H9 (cell line): ENCODE measurements around the gene R3HDM4. TPM values are rescaled to one million over a fixed set of nuclear protein-coding genes. Genes with fewer than 3 reads are reported as not detected.

Experiments
- DNase-seq: peaks from one replicate; pipeline ENCODE4 v3.0.0-alpha.2; 2017
- H2AFZ ChIP-seq: one replicate; pipeline ENCODE4 v1.6.1; 2013; ENCODE audit warnings: mild to moderate bottlenecking, low read length, control low read depth, moderate library complexity
- H2AK5ac ChIP-seq: 2 replicates; pipeline ENCODE4 v1.6.1; 2013; ENCODE audit warnings: low read length, control low read depth, mixed read lengths; ENCODE audit not compliant: insufficient read length
- H2BK120ac ChIP-seq: one replicate; pipeline ENCODE4 v1.6.1; 2013; ENCODE audit warnings: low read depth, mild to moderate bottlenecking, low read length, control low read depth, inconsistent platforms; ENCODE audit not compliant: poor library complexity, severe bottlenecking
- H2BK12ac ChIP-seq: 2 replicates; pipeline ENCODE4 v1.6.1; 2013; ENCODE audit warnings: low read length, control low read depth, mixed read lengths, low read depth; ENCODE audit not compliant: insufficient read length
- H2BK15ac ChIP-seq: 2 replicates; pipeline ENCODE4 v1.6.1; 2013; ENCODE audit warnings: low read depth, low read length, control low read depth
- H2BK20ac ChIP-seq: one replicate; pipeline ENCODE4 v1.6.1; 2013; ENCODE audit warnings: low read depth, mild to moderate bottlenecking, low read length, control low read depth, inconsistent platforms; ENCODE audit not compliant: poor library complexity, severe bottlenecking
- H2BK5ac ChIP-seq: 2 replicates; pipeline ENCODE4 v1.6.1; 2013; ENCODE audit warnings: low read length, control low read depth, mixed read lengths; ENCODE audit not compliant: insufficient read length
- H3K14ac ChIP-seq: 2 replicates; pipeline ENCODE4 v1.6.1; 2013; ENCODE audit warnings: low read length, control low read depth; ENCODE audit not compliant: insufficient read depth
- H3K18ac ChIP-seq: 2 replicates; pipeline ENCODE4 v1.6.1; 2013; ENCODE audit warnings: low read depth, mild to moderate bottlenecking, mixed read lengths, low read length, control low read depth; ENCODE audit not compliant: insufficient read length
- H3K23ac ChIP-seq: 2 replicates; pipeline ENCODE4 v1.6.1; 2013; ENCODE audit warnings: low read length, control low read depth, mixed read lengths, low read depth; ENCODE audit not compliant: insufficient read length
- H3K23me2 ChIP-seq: 2 replicates; pipeline ENCODE4 v1.6.1; 2013; ENCODE audit warnings: low read depth, mild to moderate bottlenecking, mixed read lengths, low read length, control low read depth; ENCODE audit not compliant: insufficient read length, poor library complexity, severe bottlenecking
- H3K27ac ChIP-seq: 2 replicates; pipeline ENCODE4 v1.5.1; 2013; ENCODE audit warnings: low read length, control low read depth, mixed read lengths, low read depth; ENCODE audit not compliant: insufficient read length
- H3K27me3 ChIP-seq: 2 replicates; pipeline ENCODE4 v1.6.1; 2013; ENCODE audit warnings: low read length, control low read depth, inconsistent platforms; ENCODE audit not compliant: insufficient read depth
- H3K4ac ChIP-seq: 2 replicates; pipeline ENCODE4 v1.6.1; 2013; ENCODE audit warnings: low read depth, mild to moderate bottlenecking, control low read depth, inconsistent platforms, low read length, moderate library complexity
- H3K4me1 ChIP-seq: 2 replicates; pipeline ENCODE4 v1.6.1; 2013; ENCODE audit warnings: low read length, control low read depth, inconsistent platforms; ENCODE audit not compliant: insufficient read depth
- H3K4me2 ChIP-seq: 2 replicates; pipeline ENCODE4 v1.6.1; 2013; ENCODE audit warnings: low read length, control low read depth, mixed read lengths; ENCODE audit not compliant: insufficient read length, insufficient read depth
- H3K56ac ChIP-seq: 2 replicates; pipeline ENCODE4 v1.6.1; 2013; ENCODE audit warnings: low read depth, mild to moderate bottlenecking, mixed read lengths, low read length, control low read depth; ENCODE audit not compliant: insufficient read length
- H3K79me1 ChIP-seq: 2 replicates; pipeline ENCODE4 v1.6.1; 2013; ENCODE audit warnings: low read depth, mild to moderate bottlenecking, moderate library complexity, low read length, control low read depth, inconsistent platforms; ENCODE audit not compliant: insufficient read depth, poor library complexity, severe bottlenecking
- H3K79me2 ChIP-seq: 2 replicates; pipeline ENCODE4 v1.6.1; 2013; ENCODE audit warnings: low read length, control low read depth, inconsistent platforms; ENCODE audit not compliant: insufficient read depth
- H3K9ac ChIP-seq: 2 replicates; pipeline ENCODE4 v1.6.1; 2013; ENCODE audit warnings: low read length, control low read depth, mixed read lengths; ENCODE audit not compliant: insufficient read length; ENCODE audit errors: extremely low read depth
- H3K9me3 ChIP-seq: one replicate; pipeline ENCODE4 v1.6.1; 2013; ENCODE audit warnings: low read depth, low read length, inconsistent platforms; ENCODE audit not compliant: control insufficient read depth
- H3T11ph ChIP-seq: one replicate; pipeline ENCODE4 v1.6.1; 2013; ENCODE audit warnings: mild to moderate bottlenecking, low read length, control low read depth, inconsistent platforms
- H4K20me1 ChIP-seq: one replicate; pipeline ENCODE4 v1.6.1; 2013; ENCODE audit not compliant: control insufficient read depth, insufficient read length, insufficient read depth
- H4K5ac ChIP-seq: 2 replicates; pipeline ENCODE4 v1.6.1; 2013; ENCODE audit warnings: low read depth, mild to moderate bottlenecking, mixed read lengths, low read length, control low read depth; ENCODE audit not compliant: insufficient read length
- H4K8ac ChIP-seq: replicated peaks from 2 replicates; pipeline ENCODE4 v1.6.1; 2013; ENCODE audit warnings: low read length, control low read depth, mixed read lengths, low read depth; ENCODE audit not compliant: insufficient read length
- H4K91ac ChIP-seq: 2 replicates; pipeline ENCODE4 v1.6.1; 2013; ENCODE audit warnings: low read depth, mild to moderate bottlenecking, moderate library complexity, mixed read lengths, low read length, control low read depth; ENCODE audit not compliant: insufficient read length
- H3K27ac Mint-ChIP-seq, 3 experiments: 2 replicates in 2 of 3; 3 replicates in 1 of 3; pipeline ENCODE4 v1.8.0; 2020 to 2021; ENCODE audit warnings: mixed read lengths in 3 of 3, mild to moderate bottlenecking in 1 of 3, moderate library complexity in 1 of 3
- H3K27me3 Mint-ChIP-seq: 2 replicates; pipeline ENCODE4 v1.8.0; 2021; ENCODE audit warnings: low read depth, mild to moderate bottlenecking, moderate library complexity, mixed read lengths
- H3K36me3 Mint-ChIP-seq, 3 experiments: 2 replicates in 2 of 3; 3 replicates in 1 of 3; pipeline ENCODE4 v1.8.0; 2020 to 2021; ENCODE audit warnings: low read depth in 3 of 3, mixed read lengths in 3 of 3; ENCODE audit not compliant: insufficient read depth in 1 of 3
- H3K4me1 Mint-ChIP-seq, 2 experiments: 2 replicates each; pipeline ENCODE4 v1.8.0; 2020; ENCODE audit warnings: mixed read lengths in 2 of 2
- H3K4me3 Mint-ChIP-seq, 2 experiments: 2 replicates in 1 of 2; 3 replicates in 1 of 2; pipeline ENCODE4 v1.8.0; 2020 to 2021; ENCODE audit warnings: mild to moderate bottlenecking in 2 of 2, mixed read lengths in 2 of 2, moderate library complexity in 1 of 2
- H3K9me3 Mint-ChIP-seq, 2 experiments: 2 replicates in 1 of 2; 3 replicates in 1 of 2; pipeline ENCODE4 v1.8.0; 2020; ENCODE audit warnings: mild to moderate bottlenecking in 2 of 2, mixed read lengths in 2 of 2, moderate library complexity in 1 of 2
- WGBS: extraction: QIAGEN DNeasy Blood & Tissue Kit; methylation state at CpG from one replicate; pipeline ENCODE4 v1.1.7; 2013; ENCODE audit warnings: missing lambda C conversion rate, low lambda C conversion rate, mixed read lengths; ENCODE audit not compliant: insufficient read length; ENCODE audit errors: extremely low coverage; 5-methylcytosine and 5-hydroxymethylcytosine counted together
- total RNA-seq: library from RNA; stranded (reverse); gene quantifications from 2 replicates; pipeline ENCODE4 v1.2.1, GENCODE V29; 2021
- TF ChIP-seq, protein P1 (sequence below): fragments of 200-600 bp; sonication (generic); conservative IDR thresholded peaks from 3 replicates; pipeline ENCODE4 v1.8.0; 2021; ENCODE audit warnings: antibody characterized with exemption, mild to moderate bottlenecking

Gene R3HDM4
- total RNA-seq, 1 experiment from 2014 or later = 66.4 TPM

DNA sequence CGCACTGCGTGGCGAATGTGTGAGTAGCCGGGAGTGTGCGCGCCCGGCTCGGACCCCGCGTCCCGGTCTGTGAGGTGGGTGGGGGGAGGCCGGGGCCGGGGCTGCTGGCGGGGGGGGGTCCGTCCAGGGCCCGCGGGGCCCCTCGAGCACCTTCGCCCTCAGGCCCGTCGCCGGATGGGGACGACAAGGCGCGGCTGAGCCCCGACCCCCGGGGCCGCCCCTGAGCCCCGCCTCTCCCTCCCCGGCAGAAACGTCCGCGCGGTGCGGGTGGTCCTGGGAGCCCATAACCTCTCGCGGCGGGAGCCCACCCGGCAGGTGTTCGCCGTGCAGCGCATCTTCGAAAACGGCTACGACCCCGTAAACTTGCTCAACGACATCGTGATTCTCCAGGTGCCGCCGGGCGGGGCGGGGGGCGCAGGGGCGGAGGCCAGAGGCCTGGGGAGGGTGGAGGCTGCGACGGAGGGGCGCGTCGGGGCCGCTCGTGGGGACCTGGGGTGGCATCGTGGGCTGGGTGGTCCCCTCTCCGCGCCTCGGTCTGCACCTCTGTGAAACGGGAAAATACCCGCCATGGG is 59.9 kb downstream of the R3HDM4 start:
- Histone ChIP-seq H2AFZ (no peak overlapping the region), H3K79me1 (no peaks in the 10 kb centered on the region), H2BK5ac (no peak overlapping the region), H3T11ph (no peak overlapping the region), H3K9me3 (no peaks in the 10 kb centered on the region), H3K14ac (no peak overlapping the region), H3K4me1 (no peaks in the 10 kb centered on the region), H4K5ac (no peak overlapping the region), H3K79me2 (no peaks in the 10 kb centered on the region), H3K27me3 (no peaks in the 10 kb centered on the region), H3K4ac (no peak overlapping the region), H2BK12ac (no peak overlapping the region), H4K8ac (no peak overlapping the region), H2AK5ac (no peak overlapping the region), H3K4me2 (no peak overlapping the region), H2BK15ac (no peak overlapping the region), H2BK120ac (no peak overlapping the region), H3K23ac (no peak overlapping the region), H4K20me1 (no peaks in the 10 kb centered on the region), H3K56ac (no peak overlapping the region), H3K23me2 (no peaks in the 10 kb centered on the region), H3K9ac (no peak overlapping the region), H2BK20ac (no peak overlapping the region), H3K18ac (no peak overlapping the region), H4K91ac (no peak overlapping the region), H3K27ac (no peak overlapping the region)
- H3K9me3 Mint-ChIP-seq = no peaks in the 10 kb centered on the region; a peak in 2 of 5 replicates
- no peaks in the 10 kb centered on the region for H3K36me3 Mint-ChIP-seq
- no peak overlapping the region for H3K27ac Mint-ChIP-seq
- H3K27me3 Mint-ChIP-seq = peaks cover 22% of the 10 kb centered on the region
- WGBS = no CpG with 5 or more reads among the region's 67 CpGs
- H3K4me3 Mint-ChIP-seq = no peak overlapping the region
- TF ChIP-seq, protein P1, sequence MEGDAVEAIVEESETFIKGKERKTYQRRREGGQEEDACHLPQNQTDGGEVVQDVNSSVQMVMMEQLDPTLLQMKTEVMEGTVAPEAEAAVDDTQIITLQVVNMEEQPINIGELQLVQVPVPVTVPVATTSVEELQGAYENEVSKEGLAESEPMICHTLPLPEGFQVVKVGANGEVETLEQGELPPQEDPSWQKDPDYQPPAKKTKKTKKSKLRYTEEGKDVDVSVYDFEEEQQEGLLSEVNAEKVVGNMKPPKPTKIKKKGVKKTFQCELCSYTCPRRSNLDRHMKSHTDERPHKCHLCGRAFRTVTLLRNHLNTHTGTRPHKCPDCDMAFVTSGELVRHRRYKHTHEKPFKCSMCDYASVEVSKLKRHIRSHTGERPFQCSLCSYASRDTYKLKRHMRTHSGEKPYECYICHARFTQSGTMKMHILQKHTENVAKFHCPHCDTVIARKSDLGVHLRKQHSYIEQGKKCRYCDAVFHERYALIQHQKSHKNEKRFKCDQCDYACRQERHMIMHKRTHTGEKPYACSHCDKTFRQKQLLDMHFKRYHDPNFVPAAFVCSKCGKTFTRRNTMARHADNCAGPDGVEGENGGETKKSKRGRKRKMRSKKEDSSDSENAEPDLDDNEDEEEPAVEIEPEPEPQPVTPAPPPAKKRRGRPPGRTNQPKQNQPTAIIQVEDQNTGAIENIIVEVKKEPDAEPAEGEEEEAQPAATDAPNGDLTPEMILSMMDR = no peak
- no peak for DNase-seq
- no peaks in the 10 kb centered on the region for H3K4me1 Mint-ChIP-seq
